ENCODE data around the gene CHN2. TPM values are rescaled to one million over a fixed set of nuclear protein-coding genes. Genes with fewer than 3 reads are reported as not detected.

The CHN2 gene
- total and polyA plus RNA-seq, 2 donors (not counting 1 experiment from before 2014, with no cell fraction given) = 0.86 to 1.4 TPM

- ATAC-seq (ENCODE audit: low read depth) (no peak), DNase-seq (no peak)
- no peaks in the 10 kb centered on the region for H3K36me3 ChIP-seq (replicated peaks in 1 of 2; ENCODE audit: control extremely low read depth in 1 of 2, control insufficient read depth in 1 of 2, extremely low read depth in 1 of 2, insufficient read depth in 2 of 2, low read length in 1 of 2)
- CTCF ChIA-PET = no interaction called here
- intact Hi-C loops (cut with micrococcal nuclease) = no loop called here
- 100% methylated on average over 2 of the region's 4 CpGs for WGBS (ENCODE audit: insufficient coverage)
- H3K27me3 ChIP-seq (replicated peaks in 1 of 4; ENCODE audit: control extremely low read depth in 1 of 4, control insufficient read depth in 3 of 4, insufficient read depth in 4 of 4, low read length in 3 of 4) = no peaks in the 10 kb centered on the region
- H3K4me2 ChIP-seq (replicated peaks; ENCODE audit: low read depth, low read length, poor library complexity, severe bottlenecking) = no peak overlapping the region
- no peaks in the 10 kb centered on the region for H3K4me1 ChIP-seq (ENCODE audit: control insufficient read depth in 2 of 2, insufficient read depth in 2 of 2, low read length in 2 of 2)
- H4K20me1 ChIP-seq (ENCODE audit: control insufficient read depth, insufficient read depth, low read length, poor library complexity, severe bottlenecking) = no peaks in the 10 kb centered on the region
- no peak overlapping the region for H3K4me3 ChIP-seq (ENCODE audit: control extremely low read depth in 1 of 5, extremely low read depth in 1 of 5, insufficient read depth in 1 of 5, low read depth in 2 of 5, low read length in 4 of 5)
- H3K27me3 Mint-ChIP-seq = no peaks in the 10 kb centered on the region
- no peak overlapping the region for H3K9ac ChIP-seq (ENCODE audit: low read length)
- no peaks in the 10 kb centered on the region for H3K79me2 ChIP-seq (ENCODE audit: control insufficient read depth, insufficient read depth, low read length)
- no peaks in the 10 kb centered on the region for H3K9me3 Mint-ChIP-seq (ENCODE audit: insufficient read depth)
- no peak overlapping the region for H3K4me3 Mint-ChIP-seq
- no peak overlapping the region for H2AFZ ChIP-seq (ENCODE audit: insufficient read depth, low read depth, low read length, poor library complexity, severe bottlenecking)
- H3K9me3 ChIP-seq (ENCODE audit: control extremely low read depth in 1 of 3, control insufficient read depth in 2 of 3, insufficient read depth in 1 of 3, low read length in 2 of 3) = no peaks in the 10 kb centered on the region
- no peaks in the 10 kb centered on the region for H3K4me1 Mint-ChIP-seq
- H3K27ac ChIP-seq (ENCODE audit: low read length in 2 of 2) = no peak overlapping the region
- no peak overlapping the region for H3K27ac Mint-ChIP-seq
- POLR2A ChIA-PET = no interaction called here
- TF ChIP-seq EZH2 (IDR thresholded peaks at IDR 0.05; ENCODE audit: borderline replicate concordance, insufficient read depth, low read depth, low read length, poor library complexity, severe bottlenecking) (no peak), CTCF (IDR thresholded peaks at IDR 0.05) (no peak)
These were observed 267.4 kb downstream of the CHN2 start for GRCh38 chr7:29461996-29462395.

GRCh38 chr7:29463504-29464158 lies 269.1 kb downstream of the CHN2 start:
- 90% methylated on average over 2 of the region's 3 CpGs for WGBS (ENCODE audit: insufficient coverage)
- H3K79me2 ChIP-seq (ENCODE audit: control insufficient read depth, insufficient read depth, low read length) = no peaks in the 10 kb centered on the region

More at GRCh38 chr7:29463504-29464158, 269.1 kb downstream of the CHN2 start:
- Mint-ChIP-seq H3K4me1 (no peaks in the 10 kb centered on the region), H3K27ac (no peak overlapping the region), H3K27me3 (no peaks in the 10 kb centered on the region), H3K9me3 (ENCODE audit: insufficient read depth) (no peaks in the 10 kb centered on the region), H3K4me3 (no peak overlapping the region)
- POLR2A ChIA-PET = no interaction called here
- intact Hi-C loops (cut with micrococcal nuclease) = no loop called here
- Histone ChIP-seq H3K4me3 (ENCODE audit: control extremely low read depth in 1 of 5, extremely low read depth in 1 of 5, insufficient read depth in 1 of 5, low read depth in 2 of 5, low read length in 4 of 5) (no peak overlapping the region), H4K20me1 (ENCODE audit: control insufficient read depth, insufficient read depth, low read length, poor library complexity, severe bottlenecking) (no peaks in the 10 kb centered on the region), H3K27ac (ENCODE audit: low read length in 2 of 2) (no peak overlapping the region), H3K9ac (ENCODE audit: low read length) (no peak overlapping the region), H3K36me3 (replicated peaks in 1 of 2; ENCODE audit: control extremely low read depth in 1 of 2, control insufficient read depth in 1 of 2, extremely low read depth in 1 of 2, insufficient read depth in 2 of 2, low read length in 1 of 2) (no peaks in the 10 kb centered on the region), H2AFZ (ENCODE audit: insufficient read depth, low read depth, low read length, poor library complexity, severe bottlenecking) (no peak overlapping the region), H3K4me2 (replicated peaks; ENCODE audit: low read depth, low read length, poor library complexity, severe bottlenecking) (no peak overlapping the region), H3K27me3 (replicated peaks in 1 of 4; ENCODE audit: control extremely low read depth in 1 of 4, control insufficient read depth in 3 of 4, insufficient read depth in 4 of 4, low read length in 3 of 4) (no peaks in the 10 kb centered on the region), H3K4me1 (ENCODE audit: control insufficient read depth in 2 of 2, insufficient read depth in 2 of 2, low read length in 2 of 2) (no peaks in the 10 kb centered on the region), H3K9me3 (ENCODE audit: control extremely low read depth in 1 of 3, control insufficient read depth in 2 of 3, insufficient read depth in 1 of 3, low read length in 2 of 3) (no peaks in the 10 kb centered on the region)
- TF ChIP-seq EZH2 (IDR thresholded peaks at IDR 0.05; ENCODE audit: borderline replicate concordance, insufficient read depth, low read depth, low read length, poor library complexity, severe bottlenecking) = no peak
- CTCF ChIA-PET = no interaction called here
- ATAC-seq (ENCODE audit: low read depth) (no peak), DNase-seq (no peak)

All from B cell (primary cell).